GM19438 (cell line): ENCODE data around the gene TOX2.

ENCODE experiments used
- ATAC-seq: cut with Tn5 transposase; IDR thresholded peaks from one replicate; pipeline ENCODE4 v1.9.1; 2021; ENCODE audit warnings: low read depth; ENCODE audit not compliant: unreplicated experiment

The TOX2 gene

DNA sequence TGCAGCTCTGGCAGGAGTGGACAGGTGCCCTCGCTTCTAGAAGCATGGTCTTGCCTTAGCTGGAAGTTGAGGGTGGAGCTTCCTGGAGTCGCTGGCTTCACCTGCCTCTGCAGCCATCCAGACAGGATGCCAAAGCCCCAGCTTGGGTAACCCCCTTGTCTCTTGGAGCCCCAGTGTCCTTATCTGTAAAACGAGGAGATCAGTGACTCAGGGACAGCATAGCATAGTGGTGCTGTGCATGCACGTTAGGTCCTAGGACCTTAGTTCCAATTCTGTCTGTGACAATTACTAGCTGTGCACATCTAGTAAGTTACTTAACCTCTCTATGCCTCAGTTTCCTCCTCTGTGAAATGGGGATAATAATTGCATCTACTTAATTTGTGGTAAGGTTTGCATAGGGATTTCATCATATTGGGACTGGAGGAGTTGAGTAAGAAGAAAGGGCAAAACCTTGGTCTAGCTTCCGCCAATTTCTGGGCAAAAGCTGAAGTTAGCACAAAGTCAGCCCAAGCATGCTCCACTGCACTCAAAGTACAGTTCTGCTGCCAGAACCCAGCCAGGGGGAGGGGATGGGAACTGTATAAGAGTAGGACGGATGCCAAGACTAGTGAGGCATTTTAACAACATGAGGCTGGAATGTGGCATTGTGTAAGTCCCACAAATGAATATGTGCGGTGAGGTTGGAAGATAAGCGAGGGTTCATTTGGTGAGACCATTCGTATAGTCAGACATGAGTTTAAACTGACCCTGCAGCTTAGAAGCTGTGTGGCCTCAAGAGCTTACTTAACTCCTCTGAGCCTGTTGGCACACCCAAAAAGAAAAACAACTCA, 24.5 kb downstream of the TOX2 start:
- ATAC-seq: no peak

DNA sequence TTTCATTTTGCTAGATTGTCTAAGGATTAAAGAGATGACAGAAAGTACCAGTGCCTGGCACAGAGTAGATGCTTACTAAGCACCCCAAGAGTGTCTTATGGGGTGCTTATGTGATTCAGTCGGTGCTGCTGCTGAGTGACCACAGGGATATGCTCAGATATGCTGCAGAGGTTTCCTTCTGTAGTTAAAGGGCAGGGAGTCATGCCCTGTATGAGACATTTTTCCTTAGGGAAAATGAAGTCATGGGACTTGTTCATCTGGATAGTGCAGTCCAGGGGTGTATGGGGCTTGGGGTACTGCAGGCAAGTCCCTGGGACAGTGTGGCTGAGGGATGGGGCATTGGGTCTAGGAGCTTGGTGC, 25.1 kb downstream of the TOX2 start:
- ATAC-seq: no peak

DNA sequence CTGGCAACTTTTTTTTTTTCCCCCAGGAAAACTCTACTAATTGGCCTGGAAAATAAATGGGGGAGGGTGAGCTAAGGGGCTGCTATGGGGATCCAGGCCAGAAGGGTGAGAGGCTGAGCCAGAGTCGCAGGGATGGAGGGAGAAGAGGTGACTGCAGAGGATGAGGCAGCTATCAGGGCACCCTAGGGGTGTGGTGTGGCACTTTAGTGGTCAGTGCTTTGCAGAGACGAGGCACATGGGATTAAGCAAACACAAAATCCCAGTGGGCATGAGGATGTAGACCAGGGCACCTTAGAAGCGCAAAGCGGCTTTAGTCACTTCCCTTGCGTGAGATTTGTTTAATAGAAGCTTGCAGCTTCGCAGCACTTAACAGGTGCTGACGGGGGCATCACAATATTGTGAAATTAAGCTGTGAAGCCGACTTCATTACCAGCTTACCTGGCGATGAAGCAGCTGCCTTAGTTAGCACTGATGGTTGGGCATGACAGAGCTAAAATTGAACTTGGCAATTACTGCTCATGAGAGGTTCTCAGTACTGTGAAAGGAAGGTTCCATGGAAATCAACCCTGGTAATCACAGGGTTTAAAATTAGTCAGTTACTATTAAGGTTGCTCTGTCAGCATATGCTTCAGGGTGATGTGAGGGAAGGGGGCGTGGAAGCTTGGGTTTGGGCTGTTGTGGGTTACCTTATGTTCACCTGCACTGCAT, 26.0 kb downstream of the TOX2 start:
- ATAC-seq: no peak

DNA sequence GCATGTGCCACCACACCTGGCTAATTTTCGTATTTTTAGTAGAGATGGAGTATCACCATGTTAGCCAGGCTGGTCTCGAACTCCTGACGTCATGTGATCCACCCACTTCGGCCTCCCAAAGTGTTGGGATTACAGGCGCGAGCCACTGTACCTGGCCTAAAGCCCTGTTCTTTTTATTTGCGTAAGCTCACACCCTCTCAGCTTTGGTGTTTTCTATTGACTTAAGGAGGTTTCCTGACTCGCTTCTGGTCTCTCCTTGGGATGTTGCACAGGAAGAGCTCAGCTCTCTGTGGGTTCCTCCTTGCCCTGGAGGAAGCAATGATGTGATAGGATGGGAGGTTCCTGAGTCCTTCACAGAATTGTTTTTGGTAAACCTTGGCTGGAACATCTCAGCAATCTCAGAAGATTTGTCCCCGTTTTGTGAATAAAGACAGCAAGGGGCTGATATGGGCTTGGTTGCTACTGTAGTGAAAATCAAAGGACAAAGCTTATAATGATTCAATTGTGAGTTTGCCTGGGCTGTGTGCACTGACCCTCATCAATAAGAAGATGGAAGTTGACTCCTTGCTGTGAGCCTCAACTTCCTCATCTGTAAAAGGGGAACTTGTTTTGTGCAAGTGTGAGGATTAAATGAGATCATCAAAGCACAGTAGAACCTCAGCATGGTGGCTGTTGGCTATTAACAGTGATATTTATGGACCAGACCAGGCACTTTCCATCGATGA, 27.0 kb downstream of the TOX2 start:
- no peak for ATAC-seq

DNA sequence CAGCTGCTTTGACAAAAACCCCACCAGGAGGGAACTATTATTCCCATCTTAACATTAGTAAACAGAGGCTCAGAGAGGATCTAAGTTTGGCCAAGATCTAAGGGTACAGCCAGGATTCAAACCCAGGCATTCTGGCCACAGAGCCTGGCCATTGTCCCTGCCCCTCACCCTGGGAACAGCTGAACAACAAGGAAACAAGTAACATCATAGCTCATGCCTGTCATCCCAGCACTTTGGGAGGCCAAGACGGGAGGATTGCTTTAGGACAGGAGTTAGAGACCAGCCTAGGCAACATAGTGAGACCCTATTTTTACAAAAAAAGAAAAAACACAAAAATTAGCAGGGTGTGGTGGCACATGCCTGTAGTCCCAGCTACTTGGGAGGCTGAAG, 27.5 kb downstream of the TOX2 start:
- ATAC-seq: no peak

DNA sequence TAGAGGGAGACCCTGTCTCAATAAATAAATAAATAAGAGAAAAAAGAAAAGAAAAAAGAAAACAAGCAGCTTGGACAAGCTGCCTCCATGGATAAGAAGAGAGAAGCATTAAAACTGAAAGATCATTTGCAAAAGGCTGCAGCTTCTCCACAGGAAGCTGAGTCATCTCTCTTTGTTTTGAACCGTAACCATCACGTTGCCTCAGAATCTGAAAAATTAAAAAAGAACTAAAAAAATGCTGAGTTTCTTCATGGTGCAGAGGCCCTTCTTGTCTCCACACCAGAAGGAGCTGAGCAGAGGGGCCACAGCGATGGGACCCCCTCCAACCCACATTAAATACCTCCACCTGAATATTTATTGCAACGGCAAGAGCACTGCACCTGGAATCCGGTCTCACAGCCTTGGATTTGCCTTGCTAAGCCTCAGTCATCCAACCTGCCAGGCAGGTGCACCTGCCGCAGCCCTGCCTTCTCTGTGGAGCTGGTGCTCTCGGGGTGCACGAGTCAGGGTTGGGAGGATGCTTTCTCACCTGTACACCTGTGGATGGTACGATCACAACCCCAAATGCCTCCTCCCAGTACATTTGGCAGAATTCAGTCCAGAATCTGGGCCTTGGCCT, 28.1 kb downstream of the TOX2 start:
- ATAC-seq: no peak

DNA sequence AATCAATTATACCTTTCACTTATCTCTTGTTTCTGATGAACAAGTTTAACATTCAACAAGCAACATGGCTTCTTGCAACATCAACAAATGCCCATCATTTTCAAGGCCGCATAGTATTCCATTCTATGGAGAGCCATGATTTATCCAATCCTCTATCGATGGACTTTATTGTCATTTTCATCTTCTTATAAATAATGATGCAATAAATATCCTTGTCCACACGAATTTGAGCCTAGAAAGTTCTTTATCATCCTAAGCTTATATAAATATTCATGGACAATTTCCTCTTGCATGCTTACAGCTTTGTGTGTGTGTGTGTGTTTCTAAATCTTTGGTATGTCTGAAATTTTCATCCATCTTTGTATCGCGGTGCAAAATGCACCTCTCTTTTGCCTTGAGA, 29.1 kb downstream of the TOX2 start:
- ATAC-seq: no peak

DNA sequence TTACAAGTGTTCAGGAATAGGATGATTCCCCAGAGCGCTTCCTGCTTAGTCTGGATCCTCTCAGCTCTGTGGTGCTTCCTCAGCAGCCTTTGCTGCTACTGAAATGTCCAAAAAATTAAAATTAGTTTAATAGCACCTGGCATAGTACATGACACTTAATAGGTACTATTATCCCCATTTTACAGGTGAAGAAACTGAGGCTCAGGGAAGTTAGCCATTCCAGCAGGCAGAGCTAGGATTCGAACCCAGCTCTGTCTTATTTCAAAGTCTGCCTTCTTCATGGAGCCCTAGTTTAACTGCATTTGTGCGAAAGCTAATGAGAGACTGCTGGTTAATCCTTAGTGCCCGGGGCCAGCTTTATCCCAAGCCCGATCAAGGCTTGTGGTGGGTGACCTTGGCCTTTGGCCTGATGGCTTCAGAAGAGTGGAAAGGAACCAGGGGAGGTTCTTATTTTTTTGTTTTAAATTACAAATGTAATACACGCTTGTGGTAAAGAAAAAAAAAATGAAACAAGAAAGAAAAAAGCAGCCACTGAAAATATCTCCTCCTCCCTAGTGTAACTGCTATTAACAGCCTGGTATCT, 30.1 kb downstream of the TOX2 start:
- ATAC-seq: no peak

DNA sequence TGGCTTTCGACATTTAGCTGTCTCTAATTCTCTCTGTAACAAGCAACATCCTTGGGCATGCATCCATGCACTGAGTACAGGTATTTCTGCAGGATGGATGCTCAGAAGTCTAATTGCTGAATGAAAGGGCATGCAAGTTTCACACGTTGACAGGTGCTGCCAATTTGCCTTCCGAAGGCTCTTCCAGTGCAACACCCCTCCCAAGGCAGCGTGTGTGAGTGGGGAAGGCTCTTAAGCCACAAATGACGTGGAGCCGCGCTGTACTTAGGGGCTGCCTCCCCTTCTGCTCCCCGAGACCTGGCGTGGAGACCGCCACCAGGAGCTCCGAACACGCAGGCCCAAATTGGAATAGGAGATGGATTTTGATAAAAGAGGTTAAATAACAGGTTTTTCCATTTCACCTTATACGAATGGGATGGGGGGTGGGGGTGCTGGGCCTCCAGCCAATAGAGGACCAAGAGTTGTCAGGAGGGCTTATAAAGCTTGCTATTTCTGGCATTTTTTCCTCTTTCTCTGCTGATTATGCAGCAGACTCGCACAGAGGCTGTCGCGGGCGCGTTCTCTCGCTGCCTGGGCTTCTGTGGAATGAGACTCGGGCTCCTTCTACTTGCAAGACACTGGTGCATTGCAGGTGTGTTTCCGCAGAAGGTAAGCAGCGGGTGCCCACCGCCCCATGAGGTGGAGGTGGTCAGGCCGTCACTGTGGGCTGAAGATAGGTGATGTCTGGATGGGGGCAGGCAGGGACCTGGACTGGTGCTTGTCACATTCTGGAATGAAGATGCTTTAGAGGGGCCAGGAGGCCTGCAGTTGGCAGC, 30.9 kb downstream of the TOX2 start:
- ATAC-seq: no peak

DNA sequence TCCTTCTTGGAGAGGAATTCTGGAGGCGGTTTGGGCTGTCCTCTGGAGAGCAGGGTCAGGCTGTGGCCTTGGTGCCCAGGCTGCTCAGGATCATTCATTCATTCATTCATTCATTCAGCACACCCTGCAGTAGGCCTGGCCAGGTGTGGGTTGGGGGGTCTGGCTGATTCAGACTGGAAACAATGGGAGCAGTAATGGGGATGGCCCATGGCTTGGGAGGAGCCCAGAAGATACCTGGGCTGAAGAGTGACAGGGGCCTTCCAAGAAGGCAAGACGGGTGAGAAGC, 31.5 kb downstream of the TOX2 start:
- ATAC-seq: no peak

DNA sequence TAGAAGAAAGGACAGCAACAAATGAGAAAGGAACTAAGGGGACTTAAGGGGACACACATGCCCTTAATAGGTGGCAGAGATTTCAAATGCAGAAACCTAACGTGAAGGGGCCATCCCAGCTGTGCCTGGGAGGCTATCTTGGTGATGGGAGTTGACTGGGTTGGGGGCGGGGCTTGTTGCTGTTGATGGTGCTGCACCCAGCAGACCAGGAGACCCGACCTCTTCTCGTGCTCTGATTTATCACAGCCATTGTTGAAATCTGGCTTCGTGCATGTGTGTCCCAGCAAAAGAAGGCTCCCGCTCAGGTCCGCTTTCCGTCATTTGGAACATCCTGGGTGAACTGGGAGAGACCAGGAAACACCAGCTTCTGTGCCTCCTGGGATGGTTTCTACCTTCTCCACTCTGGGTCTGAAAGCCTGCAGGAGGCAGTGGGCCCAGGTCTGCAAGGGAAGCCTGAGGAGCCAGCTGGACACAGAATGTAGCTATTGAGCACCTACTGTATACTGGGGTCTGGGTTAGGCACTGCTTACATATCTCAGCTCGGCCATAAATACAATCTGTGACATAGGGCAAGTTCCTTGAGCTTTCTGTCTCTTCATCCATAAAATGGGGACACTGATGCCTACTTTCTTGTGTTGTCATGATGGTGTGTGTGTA, 32.1 kb downstream of the TOX2 start:
- ATAC-seq: no peak

DNA sequence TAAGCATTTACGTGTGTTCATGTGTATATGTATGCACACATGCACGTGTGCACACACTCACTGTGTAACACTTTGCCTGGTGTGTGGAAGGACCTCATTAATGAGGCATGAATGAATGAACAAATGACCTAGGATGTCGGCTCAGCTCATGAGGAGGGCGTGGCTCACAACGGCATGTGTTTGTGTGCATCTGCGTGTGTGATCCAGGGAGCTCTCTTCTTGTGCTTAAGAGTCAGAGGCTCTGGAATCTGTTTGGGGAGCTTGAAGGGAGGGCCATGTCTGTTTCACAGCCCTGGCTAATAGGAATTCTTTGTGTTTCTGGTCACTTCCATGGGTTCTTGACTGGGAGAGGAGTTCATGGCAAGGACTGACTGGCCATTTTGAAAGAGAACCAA, 32.7 kb downstream of the TOX2 start:
- ATAC-seq: no peak

DNA sequence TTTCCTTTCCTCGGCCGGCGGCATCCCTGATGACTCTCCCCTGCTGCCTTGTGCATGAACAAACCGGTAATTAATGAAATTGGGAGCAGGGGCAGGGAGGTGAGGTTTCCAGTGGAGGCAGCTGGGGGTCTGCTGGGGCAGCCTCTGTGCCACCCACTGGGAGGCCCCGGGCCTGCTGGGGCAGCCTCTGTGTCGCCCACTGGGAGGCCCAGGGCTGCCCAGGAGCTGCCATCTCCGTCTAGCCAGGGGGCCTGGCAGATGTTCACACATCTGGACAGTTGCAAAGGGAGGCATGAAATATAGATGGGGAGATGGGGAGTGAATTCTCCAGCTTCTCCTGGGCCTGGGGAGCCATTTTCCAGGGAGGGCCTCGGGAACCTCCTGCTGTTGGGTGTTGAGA, 33.8 kb downstream of the TOX2 start:
- ATAC-seq: no peak

DNA sequence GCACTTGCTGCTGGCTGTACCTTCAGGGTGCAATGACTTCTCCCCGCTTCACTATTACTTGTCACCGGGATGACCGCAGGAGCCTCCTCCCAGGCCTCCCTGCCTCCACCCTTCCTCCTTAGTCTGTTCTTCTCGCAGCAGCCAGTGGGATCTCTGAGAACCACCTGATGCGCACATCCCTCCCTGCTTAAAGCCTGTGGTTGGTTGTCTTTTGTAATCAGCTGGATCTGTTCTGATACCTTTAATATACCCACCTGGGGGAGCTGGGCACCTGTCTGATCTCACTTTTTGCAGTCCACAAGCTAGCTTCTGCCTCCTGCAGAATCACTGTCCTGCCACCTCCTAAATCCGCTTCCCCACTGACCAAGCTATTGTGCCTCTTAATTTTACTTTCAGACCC, 34.6 kb downstream of the TOX2 start:
- no peak for ATAC-seq

DNA sequence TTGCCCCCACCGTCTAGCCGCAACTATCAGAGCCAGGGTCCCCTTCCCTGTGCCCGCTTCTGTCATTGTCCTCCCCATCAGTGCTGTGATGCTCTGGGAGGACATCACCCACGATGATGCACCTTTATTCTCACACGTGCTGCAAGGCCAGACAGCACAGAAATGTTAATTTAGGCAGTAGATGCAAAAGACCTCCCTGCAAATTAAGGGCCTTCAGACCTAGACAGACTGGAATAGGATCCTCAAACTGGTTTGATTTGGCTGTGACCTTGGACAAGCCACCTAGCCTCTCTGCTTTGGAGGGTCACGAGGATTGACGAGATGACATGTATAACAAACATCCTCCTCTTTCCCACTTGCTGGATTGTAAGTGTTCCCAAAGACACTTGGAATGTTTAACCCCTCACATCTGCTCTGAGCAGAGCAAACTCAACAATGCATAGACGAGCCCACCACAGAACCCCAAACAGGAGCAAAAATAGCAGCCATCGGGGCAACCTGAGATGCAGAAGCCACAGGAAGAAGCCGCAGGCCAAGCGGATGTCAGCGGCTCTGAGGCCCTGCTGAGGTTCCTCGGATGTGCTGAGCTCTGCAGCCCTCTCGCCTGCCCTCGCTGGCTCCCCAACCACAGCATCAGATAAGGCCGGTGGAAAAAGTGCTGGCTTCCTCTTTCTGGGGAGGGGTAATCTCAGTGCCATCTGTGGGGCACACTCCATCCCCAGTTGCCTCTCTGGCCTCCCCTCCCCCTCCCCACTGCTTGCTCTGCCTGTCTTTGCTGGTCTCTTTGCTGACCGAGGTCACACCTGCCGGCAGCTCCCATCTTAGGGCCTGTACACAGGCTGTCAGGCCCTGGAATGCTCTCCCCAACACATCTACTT, 35.3 kb downstream of the TOX2 start:
- ATAC-seq: peak; percentile 82

DNA sequence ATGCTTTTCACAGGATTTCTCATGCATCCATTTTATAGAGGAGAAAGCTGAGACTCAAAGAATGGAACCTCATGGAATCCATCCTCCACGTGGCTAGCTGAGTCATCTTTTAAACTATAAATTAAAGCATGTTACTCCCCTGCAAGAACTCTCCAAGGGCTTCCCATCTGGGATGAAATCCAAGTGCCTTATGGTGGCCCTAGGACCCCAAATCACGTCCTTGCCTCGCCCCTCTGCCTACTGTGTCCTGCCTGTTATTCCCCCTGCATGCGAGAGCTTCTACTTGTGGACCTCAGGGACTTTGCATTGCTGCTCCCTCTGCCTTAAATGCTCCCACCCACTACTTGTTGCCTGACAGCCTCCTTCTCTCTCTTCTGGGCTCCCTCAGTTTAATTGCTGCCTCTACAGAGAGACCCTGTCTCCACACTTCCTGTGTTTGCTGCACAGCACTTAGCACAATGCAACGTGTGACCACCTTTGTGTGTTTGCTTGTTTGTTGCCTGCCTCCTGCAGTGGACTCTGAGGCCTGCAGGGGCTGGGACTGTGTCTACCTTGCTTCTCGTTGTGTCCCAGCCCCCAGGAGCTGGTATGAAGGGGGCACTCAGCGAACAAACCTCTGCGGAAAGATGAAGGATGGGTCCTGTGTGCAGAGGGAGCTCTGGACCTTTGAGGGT, 39.4 kb downstream of the TOX2 start:
- ATAC-seq: no peak

DNA sequence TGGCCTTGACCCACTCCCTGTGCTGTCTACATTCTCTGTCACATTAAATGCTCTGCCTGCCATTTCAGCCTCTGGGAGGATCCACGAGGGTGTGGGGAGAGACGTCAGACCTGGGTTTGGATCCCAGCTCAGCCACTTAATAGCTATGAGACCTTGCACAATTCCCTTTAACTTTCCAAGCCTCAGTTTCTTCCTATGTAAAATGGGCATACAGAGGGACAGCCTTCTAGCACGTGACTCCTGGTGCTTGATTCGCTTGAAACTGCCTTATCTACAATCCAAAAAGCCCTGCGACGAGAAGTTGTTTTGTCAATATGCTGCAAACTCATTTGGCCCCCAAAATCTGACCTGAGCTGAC, 40.0 kb downstream of the TOX2 start:
- no peak for ATAC-seq

DNA sequence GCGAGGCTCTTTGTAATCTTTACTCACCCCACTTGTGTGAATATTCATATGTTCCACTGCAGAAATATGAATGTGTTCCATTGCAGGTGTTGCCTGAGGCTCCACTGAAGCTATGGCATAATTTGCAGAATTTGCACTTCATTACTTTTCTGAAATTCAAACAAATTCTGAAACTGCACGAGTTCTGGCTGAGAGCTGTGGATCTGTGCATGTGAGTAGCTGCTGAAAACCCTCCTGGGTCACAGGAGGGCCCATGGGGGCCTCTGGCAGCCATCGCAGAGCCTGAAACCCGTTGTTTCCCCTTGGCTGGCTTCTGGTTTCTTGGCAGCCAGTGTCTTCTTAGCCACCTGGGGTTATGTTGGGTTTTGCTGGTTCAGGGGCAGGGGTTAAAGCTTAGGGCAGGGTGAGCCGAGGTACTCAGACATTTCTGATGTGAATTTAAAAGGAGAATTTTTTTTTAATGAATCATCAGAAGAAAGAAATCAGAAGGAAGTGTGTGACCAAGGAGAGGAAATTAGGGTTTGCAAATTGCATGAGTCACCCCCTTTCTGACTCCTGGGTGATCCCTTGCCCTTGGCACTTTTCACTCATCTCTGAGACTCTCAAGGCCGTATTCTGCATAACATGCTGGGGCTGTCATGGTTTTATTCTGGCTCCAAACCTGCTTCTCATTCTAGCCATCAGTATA, 40.6 kb downstream of the TOX2 start:
- peak; percentile 63 for ATAC-seq
